Left ventricle myocardium inferior (tissue), 1 donor: Measurements from ENCODE around the gene GNB2. TPM values are rescaled to one million over a fixed set of nuclear protein-coding genes. Genes with fewer than 3 reads are reported as not detected.

Source experiments
- DNase-seq: peaks from one replicate; pipeline ENCODE4 v3.0.0-alpha.2; 2020
- H3K27ac ChIP-seq: fragments of 200-600 bp; replicated peaks from 2 replicates; pipeline ENCODE4 v1.8.0; 2021
- H3K27me3 ChIP-seq: fragments of 200-600 bp; 2 replicates; pipeline ENCODE4 v1.8.0; 2021; ENCODE audit warnings: low read depth
- H3K36me3 ChIP-seq: fragments of 200-600 bp; 2 replicates; pipeline ENCODE4 v1.8.0; 2021
- H3K4me1 ChIP-seq: fragments of 200-600 bp; 2 replicates; pipeline ENCODE4 v1.8.0; 2021
- H3K4me3 ChIP-seq: fragments of 200-600 bp; 2 replicates; pipeline ENCODE4 v1.8.0; 2021; ENCODE audit warnings: mild to moderate bottlenecking, moderate library complexity
- H3K9me3 ChIP-seq: fragments of 200-600 bp; replicated peaks from 2 replicates; pipeline ENCODE4 v1.8.0; 2021
- intact Hi-C: fragments of 100-400 bp; cut with micrococcal nuclease; formaldehyde crosslinking; loops from one replicate; pipeline ENCODE4 v1.11.0; 2022
- total RNA-seq: library from RNA; stranded (reverse); fragmentation: NEBNext Ultra II Directional; extraction: Animal tissue kit (Norgen Biotek cat#: 25700); gene quantifications from one replicate; pipeline ENCODE4 v1.2.1, GENCODE V29; 2021
- TF ChIP-seq, protein P1 (sequence below): fragments of 200-600 bp; IDR thresholded peaks from 2 replicates; pipeline ENCODE4 v1.8.0; 2021; ENCODE audit warnings: antibody characterized with exemption, mild to moderate bottlenecking, borderline replicate concordance
- donor health status: DM: no; HTN: yes; CAD: no; lungs with severe emphysema.

Gene GNB2
- total RNA-seq, 1 donor from 2014 or later = 98.3 TPM

DNA sequence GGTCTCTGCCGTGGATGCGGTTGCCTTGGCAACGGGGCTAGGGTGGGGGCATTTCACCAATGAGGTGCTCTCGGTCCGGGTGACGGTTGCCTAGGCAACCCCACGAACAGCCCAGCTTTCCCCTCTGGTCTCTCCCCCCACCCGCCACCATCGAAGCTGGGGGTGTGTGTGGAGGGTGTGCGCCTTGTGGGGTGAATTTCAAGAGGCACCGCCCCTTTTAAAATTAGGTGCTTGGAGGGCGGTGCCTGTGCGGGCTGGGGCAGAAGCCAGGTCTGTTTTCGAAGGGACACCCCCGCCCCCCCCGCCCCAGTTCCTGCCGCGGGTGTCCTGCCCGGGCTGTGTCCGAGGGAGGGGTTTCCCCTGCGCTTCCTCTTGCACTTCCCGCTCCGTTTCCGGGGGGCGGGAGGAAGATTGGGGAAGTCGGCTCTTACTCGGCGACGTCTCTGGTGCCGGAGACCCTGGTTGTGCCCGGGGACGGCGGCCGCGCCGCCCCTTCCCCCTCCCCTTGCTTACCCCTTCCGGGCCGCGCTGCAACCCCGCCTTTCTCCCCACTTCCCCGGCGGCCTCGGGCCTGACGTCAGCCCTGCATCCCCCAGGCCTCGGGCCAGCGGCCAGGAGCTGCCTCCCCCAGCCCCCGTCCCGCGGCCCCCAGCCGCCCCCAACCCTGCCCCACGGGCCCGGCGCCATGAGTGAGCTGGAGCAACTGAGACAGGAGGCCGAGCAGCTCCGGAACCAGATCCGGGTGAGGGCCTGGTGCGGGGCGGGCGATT is 2.2 kb downstream of the GNB2 start:
- Histone ChIP-seq H3K4me1 (peaks cover 72% of the 10 kb centered on the region), H3K4me3 (peak overlapping the region; percentile 99), H3K36me3 (peaks cover 36% of the 10 kb centered on the region), H3K27ac (peak overlapping the region; percentile 99), H3K27me3 (no peaks in the 10 kb centered on the region), H3K9me3 (no peaks in the 10 kb centered on the region)
- intact Hi-C loops = no loop called here
- DNase-seq = peak; percentile 88
- TF ChIP-seq, protein P1, sequence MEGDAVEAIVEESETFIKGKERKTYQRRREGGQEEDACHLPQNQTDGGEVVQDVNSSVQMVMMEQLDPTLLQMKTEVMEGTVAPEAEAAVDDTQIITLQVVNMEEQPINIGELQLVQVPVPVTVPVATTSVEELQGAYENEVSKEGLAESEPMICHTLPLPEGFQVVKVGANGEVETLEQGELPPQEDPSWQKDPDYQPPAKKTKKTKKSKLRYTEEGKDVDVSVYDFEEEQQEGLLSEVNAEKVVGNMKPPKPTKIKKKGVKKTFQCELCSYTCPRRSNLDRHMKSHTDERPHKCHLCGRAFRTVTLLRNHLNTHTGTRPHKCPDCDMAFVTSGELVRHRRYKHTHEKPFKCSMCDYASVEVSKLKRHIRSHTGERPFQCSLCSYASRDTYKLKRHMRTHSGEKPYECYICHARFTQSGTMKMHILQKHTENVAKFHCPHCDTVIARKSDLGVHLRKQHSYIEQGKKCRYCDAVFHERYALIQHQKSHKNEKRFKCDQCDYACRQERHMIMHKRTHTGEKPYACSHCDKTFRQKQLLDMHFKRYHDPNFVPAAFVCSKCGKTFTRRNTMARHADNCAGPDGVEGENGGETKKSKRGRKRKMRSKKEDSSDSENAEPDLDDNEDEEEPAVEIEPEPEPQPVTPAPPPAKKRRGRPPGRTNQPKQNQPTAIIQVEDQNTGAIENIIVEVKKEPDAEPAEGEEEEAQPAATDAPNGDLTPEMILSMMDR = no peak

DNA sequence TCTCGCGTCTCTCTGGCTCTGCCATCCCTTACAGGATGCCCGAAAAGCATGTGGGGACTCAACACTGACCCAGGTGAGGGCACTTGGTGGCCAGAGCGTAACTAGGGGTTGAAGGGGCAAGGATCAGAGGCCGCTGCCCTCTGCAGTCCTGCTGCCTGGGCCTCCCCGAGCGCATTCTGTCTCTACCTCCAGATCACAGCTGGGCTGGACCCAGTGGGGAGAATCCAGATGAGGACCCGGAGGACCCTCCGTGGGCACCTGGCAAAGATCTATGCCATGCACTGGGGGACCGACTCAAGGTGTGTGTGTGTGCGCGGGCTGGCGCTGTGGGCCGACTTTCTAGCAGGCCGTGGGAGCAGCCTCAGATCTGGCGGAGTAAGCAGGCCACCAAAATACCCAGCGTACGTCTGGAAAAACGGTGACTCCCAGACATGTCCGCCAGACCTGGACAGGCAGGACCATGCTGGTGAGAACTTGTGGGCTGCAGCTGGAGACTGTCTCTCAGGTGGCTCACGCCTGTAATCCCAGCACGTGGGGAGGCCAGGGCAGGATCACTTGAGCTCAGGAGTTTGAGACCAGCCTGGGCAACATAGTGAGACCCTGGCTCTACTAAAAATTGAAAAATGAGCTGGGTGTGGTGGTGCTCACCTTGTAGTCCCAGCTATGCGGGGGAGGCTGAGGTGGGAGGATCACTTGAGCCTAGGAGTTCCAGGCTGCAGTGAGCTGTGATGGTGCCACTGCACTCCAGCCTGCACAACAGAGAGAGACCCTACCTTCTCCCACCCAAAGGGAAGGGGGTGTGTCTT is 3.2 kb downstream of the GNB2 start:
- peak overlapping the region; percentile 99 for H3K4me3 ChIP-seq
- DNase-seq = peak; percentile 21
- peaks cover 75% of the 10 kb centered on the region for H3K4me1 ChIP-seq
- H3K27me3 ChIP-seq = no peaks in the 10 kb centered on the region
- no peaks in the 10 kb centered on the region for H3K9me3 ChIP-seq
- intact Hi-C loops = no loop called here
- H3K27ac ChIP-seq = peak overlapping the region; percentile 99
- H3K36me3 ChIP-seq = peaks cover 41% of the 10 kb centered on the region
- TF ChIP-seq, protein P1 = no peak

DNA sequence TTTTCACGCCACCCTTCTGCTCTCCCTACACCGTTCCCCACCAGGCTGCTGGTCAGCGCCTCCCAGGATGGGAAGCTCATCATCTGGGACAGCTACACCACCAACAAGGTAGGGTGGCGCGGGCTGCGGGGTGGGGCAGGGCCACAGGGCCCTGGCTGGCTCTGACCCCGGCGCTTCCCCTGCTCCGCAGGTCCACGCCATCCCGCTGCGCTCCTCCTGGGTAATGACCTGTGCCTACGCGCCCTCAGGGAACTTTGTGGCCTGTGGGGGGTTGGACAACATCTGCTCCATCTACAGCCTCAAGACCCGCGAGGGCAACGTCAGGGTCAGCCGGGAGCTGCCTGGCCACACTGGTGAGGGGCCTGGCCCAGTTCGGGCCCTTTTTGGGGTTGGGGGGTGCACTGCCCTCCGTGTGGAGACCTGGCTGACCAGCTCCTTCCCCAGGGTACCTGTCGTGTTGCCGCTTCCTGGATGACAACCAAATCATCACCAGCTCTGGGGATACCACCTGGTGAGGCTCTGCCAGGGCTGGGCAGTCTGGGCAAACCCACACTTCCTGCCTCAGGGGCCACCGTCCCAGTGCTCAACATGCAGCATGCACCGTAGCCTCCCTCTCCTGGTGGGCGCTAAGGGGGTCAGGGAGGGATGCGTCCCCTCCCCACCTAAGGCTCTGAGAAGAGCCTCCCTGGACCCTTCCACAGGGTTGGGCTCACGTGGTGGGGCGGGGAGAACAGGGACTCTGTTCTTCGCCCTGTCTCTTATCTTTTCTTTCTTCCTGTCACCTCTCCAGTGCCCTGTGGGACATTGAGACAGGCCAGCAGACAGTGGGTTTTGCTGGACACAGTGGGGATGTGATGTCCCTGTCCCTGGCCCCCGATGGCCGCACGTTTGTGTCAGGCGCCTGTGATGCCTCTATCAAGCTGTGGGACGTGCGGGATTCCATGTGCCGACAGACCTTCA is 4.0 kb downstream of the GNB2 start:
- Histone ChIP-seq H3K4me1 (peaks cover 75% of the 10 kb centered on the region), H3K27ac (peak overlapping the region; percentile 99), H3K4me3 (no peak overlapping the region), H3K36me3 (peaks cover 50% of the 10 kb centered on the region), H3K27me3 (no peaks in the 10 kb centered on the region), H3K9me3 (no peaks in the 10 kb centered on the region)
- intact Hi-C loops = no loop called here
- no peak for DNase-seq
- TF ChIP-seq, protein P1 = no peak

DNA sequence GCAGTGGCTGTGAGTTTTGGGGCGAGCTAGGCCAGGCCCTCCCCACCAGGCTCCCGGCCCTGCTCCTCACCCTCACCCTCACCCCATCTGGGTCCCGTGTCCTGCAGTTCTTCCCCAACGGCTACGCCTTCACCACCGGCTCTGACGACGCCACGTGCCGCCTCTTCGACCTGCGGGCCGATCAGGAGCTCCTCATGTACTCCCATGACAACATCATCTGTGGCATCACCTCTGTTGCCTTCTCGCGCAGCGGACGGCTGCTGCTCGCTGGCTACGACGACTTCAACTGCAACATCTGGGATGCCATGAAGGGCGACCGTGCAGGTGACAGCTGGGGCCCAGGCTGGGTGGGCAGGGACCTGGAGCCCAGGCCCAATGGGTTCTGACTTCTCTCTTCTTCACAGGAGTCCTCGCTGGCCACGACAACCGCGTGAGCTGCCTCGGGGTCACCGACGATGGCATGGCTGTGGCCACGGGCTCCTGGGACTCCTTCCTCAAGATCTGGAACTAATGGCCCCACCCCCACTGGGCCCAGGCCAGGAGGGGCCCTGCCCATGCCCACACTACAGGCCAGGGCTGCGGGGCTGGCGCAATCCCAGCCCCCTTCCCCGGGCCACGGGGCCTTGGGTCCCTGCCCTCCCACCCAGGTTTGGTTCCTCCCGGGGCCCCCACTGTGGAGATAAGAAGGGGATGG is 4.9 kb downstream of the GNB2 start:
- peak; percentile 18 for DNase-seq
- Histone ChIP-seq H3K9me3 (no peaks in the 10 kb centered on the region), H3K4me1 (peaks cover 71% of the 10 kb centered on the region), H3K27ac (peak overlapping the region; percentile 27), H3K27me3 (no peaks in the 10 kb centered on the region), H3K4me3 (no peak overlapping the region), H3K36me3 (peaks cover 58% of the 10 kb centered on the region)
- intact Hi-C loops = no loop called here
- TF ChIP-seq, protein P1 = no peak
